Activated CD4-positive, alpha-beta T cell treated with anti-CD3 and anti-CD28 coated beads, Interleukin-2, amount 50 U/mL, for 4 hours (primary cell): ENCODE measurements around the gene KLF7.

ENCODE experiments used
- DNase-seq, 2 experiments: peaks; one replicate each; pipeline ENCODE4 v3.0.0-alpha.2; 2020

The KLF7 gene

DNA sequence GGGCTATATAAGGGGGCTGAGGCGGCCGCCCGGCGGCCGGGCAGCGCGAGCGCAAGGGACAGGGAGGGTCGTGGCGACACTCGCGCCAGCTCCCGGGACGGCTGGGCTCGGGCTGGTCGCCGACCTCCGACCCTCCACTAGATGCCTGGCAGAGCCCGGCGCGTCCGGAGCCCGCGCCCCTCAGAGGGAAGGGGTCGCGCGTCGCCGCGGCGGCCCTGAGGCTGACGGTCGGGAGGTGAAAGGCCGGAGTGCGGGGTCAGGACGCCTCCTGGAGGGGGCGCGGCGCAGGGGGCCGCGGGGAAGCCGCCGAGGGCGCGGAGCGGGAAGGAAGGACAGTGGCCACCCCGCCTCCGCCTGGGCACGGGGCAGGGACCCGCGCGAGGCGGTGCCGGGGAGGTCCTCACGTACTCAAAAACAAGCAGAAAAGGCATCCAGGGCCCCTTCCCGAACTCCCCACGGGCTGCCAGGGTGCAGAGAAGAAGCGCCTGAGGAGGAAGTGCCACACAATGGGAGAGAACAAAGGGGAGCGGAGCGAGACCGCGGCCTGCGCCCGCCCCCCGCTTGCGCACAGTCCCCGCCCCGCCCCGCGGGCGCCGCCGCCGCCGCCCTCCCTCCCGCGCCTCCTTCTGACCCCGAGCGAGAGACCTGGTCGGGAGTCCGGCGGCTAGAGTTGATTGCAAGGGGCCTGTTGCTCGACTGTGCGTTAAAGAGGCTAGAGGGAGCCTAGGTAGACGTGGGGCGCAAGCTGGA is 776 bp upstream of the KLF7 start:
- DNase-seq, result peak; percentile 47 to 49

DNA sequence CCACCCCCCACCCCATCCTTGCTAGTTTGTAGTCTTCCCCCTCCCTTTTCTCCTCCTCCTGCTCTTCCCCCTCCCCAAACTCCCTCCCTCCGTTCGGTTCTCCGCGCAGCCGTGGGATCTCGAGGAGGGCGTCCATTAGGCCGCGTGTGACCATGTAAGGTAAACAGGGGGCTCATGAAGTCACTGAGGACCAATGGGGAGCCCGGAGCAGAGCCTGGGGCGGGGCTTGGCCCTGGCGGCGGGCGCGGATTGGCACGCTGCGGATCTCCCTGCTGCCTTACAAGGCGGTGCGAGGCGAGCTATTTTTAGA is 246 bp upstream of the KLF7 start:
- DNase-seq, result peak; percentile 93

DNA sequence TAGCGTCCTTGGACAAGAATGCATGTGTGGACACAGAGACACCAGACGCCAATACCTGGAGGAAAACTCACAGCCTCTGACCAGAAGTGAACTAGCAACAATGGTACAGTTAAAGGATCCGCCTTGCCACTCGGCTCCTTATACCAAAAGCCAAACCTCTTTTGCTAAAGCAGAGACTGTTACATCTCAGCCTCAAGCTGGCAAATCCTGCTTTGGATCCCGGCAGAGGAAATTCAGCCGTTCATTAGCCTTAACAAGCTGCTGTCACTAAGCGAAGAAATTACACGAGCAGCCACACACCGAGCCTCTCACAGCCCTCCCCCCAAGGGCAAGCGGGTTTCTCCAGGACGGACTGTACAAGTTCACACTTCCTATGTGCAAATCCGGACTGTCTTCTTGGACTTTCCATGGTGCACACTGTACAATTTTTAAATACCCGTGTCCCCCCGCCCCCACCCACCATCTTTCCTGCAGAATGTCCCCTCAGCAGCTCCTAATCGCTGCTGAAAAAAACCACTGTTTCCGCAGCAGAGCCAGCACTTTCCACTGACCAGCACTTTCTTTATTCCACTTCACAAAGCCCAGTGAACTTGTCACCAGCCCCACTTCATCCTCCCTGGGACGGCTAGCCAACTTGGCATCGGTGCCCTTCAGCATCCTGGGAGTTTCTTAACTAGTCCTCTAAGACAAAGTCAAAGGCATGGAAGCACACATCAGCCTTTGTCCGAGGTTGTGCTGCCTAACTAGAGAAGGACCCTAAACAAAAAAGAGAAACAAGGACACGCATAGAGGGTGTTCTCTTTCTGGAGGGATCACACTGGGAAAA is 1.5 kb downstream of the KLF7 start:
- DNase-seq, result no peak

DNA sequence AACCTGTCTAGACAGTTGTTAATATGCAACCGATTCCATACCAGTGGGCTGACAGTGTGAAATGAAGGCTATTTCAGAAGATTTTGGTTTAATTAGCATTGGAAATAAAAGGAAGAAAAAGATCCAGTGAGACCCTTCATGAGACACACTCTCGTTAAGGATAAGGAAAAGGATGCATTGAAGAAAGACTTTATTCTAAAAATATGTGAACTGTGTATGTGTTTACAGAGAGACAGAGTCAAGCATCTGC is 2.1 kb downstream of the KLF7 start:
- DNase-seq, result no peak

DNA sequence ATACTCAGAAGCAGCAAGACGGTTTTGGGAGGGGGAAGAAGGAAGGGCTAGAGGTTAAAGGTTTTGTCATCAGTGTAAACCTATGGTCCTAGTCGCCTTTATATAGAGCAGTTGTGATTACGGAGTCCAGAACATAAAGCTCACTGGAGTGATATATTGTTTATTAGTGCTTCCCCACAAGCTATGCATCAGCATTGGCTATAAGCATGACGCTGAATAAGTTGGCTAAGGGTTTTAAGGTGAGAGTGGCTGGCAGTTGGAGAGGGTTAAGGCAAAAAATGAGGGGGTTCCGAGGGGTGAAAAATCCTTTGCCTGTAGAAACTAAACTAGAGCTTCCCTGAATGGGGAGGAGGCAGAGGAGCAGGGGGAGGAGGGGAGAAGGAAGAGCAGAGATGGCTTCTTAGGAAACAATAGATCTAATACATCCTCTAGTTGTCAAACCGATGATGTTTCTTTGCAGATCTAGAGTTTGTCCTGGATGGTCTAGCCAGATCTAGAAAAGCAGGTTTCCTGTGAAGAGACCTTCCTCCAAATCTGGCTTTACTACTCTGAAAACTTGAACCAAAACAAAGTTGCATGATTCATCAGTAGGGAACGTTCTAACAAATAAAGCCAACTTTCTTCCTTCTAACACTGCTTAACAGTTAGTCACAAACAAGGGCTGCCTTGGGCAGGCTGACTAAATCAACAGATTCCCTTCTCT is 2.5 kb downstream of the KLF7 start:
- DNase-seq, result peak; percentile 36 to 44

DNA sequence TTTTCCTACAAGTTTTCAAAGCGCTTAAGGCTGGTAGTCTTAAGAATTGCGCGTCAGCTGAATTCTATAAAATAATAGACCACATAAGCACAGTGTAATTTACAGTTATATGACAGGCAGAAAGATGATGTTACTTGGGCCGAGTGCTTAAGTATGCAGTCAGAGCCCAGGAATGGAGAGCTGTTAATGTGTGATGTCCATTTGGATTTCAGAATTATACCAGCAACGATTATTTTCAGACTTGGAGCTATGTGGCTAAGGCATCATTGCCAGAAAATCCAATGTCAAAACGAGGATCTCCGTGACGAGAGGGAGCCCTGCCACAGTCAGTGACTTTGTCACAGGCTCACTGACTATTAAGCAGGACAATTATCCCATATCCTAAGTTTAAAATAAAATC is 3.4 kb downstream of the KLF7 start:
- DNase-seq, result no peak

DNA sequence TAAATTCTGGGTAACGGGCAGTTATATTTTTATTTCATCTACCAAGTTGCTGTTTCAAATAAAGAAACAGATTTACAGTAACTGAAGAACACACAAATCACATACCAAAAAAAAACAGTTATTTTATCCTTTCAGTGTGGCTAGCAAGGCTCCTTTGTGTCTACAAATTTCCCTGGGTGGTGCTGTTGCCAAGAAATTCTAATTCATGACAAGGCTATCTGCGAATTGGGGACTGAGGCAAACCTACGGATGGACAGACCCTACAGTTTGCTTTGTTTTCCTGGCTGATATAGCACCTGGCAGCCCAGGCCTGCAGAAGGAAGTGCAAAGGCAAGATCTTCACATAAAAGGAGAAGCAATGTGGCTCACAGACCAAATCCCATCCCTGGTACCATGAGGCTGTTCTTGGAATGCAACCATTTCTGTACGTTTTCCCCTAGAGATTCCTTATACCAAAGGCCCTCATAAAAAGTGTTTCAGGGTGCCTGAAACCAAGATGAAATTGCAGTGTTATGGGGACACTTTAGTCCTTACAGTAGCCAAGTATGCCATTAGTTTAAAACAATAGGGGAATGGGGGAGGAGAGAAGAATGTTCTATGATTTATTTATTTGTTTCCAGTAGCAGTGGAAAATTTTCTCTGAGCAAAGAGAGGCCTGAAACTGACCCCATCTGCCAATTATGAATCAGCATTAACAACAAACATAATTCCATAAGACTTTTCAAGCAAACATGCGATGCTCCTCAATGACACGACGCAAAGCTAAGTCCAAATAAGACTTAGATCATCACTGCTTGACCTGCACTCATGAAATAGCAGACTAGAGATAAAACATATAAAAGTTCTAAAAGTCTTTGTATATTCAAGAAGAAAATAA is 4.3 kb downstream of the KLF7 start:
- DNase-seq, result no peak

DNA sequence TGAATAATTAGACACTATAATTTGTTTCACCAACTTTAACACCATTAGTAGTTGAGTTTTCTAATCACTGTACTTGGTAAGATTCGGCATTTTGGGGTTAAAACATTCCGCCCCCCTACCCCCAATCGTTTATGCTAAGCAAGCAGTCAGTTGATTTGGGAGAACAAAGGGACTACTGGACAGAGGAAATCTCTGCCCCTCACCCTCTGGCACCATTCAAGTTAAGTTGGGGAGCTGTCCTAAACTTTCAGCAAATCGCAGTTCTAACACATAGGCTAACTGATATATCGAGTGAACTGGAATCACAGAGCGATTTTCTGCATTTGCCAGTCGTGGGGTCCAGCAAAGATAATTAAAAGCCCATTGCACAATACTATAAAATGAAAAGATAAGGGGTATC is 5.6 kb downstream of the KLF7 start:
- no peak for DNase-seq

DNA sequence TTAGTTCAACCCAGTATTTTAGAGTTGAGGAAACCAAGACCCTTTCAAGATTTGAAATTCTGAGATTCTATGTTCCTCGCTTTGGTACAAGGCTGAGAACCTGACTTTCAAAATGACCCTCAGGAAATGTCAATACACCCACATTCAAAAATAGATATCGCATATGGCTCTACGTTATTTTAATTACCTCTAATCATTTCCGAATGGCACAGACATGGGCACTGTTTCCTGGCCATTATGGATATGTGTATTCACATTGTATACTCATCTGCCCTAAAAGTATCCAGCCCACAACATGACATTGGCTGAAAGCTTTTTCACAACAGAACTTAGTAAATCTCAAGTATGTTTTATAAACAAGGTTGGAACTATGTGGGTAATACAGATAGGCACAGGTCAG is 6.7 kb downstream of the KLF7 start:
- DNase-seq, result no peak

DNA sequence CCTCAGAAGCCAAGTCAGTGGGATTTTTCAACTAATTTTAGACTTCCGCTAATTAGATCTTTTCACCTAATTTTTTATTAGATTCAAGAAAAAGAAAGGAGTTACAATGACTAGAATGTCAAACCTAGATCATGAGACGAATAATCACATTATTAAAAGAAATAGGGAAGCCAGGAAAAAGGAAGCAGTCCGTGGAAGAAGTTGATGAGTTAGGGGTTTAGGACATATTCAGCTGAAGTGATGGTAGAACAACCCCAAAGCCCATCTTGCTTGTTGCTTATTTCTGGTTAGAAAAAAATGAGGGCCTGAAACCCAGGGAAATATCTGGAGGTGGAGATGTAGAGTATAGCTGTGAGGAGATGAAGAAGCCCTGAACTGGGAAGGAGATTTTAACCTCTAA is 8.0 kb downstream of the KLF7 start:
- DNase-seq, result no peak

DNA sequence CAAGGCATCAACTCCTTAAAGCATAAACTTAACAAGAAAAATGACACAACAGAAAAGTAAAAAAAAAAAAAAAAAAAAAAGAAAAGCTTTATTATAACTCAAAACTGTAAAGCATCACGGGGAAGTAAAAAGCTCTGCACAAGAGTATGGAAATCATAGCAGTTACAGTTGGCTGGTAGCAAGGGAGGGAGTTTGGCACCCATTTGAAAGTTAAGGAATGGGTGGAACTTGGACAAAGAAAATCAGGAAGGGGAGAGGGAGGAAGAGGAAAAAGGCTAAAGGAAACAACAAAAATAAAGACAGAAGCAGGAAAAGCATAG is 8.6 kb downstream of the KLF7 start:
- no peak for DNase-seq

DNA sequence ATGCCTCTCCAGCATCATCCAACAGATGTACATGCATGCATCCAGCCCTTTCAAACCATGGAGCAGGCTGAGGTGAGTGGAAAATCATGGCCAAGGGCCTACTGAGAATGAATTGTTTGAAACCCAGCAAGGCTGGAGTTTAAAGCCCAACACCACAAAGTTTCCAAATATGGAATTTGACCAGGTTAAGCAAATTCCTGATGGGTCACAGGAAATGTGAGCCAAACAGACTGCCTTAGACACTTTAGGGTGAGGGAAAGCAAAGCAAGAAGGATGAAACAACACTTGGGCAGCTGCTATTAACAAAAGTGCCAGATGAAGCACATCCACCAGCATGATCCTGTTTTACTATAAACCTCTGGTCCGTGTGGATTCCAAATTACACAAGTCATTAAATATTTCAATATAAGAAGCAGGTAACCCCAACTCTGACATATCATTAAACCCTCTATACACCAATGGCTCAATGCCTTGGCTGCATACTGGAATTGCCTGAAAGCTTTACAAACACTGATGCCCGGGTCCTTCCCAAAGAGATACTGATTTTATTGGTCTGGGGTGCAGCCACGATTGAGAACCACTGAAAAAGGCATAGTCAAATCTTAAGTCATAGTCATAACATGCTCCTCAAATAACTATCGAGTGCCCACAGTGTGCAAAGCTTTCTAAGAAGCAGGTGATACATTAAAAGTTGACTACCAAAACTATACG is 9.1 kb downstream of the KLF7 start:
- DNase-seq, result no peak

DNA sequence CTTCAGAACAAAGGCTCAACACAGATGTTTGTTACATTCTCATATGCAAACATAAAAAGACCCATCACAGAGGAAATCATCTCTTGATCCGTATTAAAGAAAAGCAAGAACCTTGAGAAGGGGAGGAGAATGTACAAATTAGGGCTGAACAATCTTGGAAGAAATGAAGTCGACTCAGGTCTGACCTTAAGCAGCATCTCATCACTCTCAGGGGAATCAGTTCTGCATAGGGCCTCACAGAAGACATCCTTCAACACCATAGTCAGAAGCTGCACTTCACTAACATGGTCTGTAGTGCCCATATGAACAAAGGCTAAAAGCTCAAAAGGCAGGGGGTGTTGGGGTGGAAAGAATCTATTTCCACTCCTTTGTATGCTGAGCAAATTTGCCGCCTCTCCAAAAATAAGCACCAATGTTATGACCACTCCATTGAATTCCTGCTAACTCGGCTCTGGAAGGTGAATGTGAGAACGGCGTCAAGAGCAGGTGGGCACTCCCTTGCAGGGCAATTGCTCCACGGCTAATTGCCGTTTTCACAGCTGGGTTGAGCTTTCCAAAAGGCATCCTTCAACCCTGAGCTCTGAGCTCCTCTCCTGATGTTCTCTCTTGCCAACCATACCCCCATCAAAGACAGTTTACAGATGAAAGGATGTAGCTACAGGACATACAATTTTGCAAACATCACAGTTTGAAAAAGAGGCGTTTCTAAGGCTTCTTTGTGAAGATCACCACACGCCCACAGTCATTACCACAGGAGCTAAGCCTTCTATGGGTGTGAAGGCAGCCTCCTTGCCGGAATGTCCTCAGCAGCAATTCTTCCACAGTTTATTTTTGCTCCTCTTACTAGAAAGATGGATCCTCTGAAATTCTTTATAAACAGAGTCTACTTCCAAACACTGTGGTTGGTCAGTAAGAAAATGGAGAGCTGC is 10.0 kb downstream of the KLF7 start:
- DNase-seq, result no peak

DNA sequence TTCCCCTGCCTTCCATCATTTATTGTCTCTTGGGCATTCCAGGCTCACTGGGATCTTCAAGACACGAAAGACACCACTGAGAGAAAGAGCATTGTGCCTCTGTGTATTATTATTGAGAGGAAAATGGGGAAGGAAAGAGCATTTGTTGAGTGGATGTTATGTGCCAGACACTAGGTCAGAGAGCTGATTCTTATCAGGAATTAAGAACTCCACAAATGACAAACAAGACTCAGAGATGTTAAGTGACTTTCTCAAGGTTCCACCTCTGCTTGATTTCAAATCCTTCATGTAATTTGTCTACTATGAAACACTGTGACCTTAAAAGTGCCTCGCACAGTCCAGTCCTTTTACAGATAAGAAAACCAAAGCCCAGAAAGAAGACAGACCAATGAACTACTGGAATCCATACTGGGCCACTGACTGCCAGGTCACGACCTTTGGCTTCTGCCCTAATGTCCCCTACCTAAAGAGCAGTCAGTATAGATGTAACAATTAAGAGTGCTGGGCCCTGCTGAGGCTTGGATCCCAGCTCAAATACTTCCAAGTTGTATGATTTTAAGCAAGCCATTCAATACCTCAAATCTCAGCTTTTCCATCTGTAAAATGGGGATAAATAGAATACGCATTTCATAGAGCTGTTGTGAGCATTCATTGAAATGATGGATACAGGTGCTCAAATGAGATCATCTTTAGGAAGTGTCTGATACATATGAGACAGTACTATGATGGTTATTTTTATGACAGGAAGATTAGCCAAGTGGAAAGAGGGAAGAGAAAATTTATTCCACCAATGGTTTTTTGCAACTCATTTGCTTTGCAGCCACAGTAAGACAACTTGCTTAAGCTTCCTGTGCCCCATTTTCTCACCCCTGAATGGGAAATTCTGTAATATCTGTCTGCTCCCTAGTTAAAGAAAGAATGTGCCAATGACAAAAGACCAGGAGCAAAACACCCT is 10.9 kb downstream of the KLF7 start:
- DNase-seq, result no peak

DNA sequence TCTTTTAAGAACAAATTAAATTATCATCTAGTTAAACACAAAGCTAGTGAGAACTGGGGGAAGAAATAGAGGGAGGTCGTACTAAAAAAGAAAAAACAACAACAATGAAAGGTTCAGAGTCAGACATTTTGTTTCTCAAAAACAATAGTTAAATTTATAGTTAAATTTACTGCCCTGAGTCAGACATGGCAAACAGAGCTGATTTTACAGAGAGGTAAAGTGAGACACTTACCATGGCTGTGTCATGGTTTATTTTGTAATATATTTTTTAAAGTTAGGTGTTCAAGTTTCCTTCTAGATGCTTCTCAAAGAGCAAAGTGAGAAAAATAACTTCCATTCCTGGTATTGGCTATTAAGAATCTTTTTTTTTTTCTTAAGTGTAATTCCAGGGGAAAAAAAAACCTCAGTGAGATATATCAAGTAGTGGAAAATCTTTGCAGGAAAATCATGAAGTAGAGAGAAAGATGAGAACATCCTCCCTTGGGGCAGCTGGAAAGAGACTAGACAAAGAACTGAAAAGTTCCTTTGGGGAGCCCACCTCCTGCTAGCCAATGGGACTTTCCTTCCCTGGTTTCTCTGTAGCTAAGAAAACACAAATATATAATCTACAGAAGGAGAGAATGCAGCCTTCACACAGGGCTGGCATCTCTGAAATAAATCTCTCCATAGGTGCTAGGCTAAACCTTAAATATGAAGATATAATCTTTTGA is 12.3 kb downstream of the KLF7 start:
- no peak for DNase-seq

DNA sequence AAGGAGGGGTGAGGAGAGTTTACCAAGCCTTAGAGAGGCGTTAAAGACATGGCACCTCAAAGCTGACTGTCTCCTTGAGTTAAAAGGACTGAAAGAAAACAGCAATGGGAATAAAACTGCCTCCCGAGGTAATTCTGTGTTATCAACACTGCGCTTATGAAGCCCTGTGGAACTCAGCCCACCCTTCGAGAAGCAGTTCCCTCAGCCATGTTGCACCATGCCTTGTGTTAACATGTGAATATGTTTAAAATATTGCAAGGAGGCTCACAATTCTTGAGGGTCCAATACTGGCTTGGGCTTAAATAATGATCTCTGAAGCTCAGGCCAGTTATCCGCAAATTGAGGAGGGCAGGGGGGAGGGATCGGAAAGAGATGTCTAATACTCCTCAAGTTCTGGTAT is 14.7 kb downstream of the KLF7 start:
- no peak for DNase-seq

DNA sequence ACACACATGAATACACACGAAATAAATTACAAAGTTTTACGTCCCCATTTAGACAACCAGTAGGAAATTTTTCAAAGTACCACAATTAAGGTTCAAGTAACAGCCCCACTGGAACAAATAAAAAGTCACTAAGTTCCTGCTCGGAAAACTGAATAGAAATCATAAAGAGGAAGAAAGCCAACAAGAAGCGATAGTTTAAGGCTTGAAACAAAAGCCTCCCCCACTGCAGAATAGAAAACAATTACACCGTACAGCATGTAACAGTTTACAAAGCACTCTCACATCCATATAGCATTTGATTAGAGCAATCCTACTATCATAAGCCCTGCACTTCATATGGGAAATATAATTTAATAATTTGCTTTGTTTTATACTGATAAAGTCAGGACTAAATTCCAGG is 15.5 kb downstream of the KLF7 start:
- no peak for DNase-seq

DNA sequence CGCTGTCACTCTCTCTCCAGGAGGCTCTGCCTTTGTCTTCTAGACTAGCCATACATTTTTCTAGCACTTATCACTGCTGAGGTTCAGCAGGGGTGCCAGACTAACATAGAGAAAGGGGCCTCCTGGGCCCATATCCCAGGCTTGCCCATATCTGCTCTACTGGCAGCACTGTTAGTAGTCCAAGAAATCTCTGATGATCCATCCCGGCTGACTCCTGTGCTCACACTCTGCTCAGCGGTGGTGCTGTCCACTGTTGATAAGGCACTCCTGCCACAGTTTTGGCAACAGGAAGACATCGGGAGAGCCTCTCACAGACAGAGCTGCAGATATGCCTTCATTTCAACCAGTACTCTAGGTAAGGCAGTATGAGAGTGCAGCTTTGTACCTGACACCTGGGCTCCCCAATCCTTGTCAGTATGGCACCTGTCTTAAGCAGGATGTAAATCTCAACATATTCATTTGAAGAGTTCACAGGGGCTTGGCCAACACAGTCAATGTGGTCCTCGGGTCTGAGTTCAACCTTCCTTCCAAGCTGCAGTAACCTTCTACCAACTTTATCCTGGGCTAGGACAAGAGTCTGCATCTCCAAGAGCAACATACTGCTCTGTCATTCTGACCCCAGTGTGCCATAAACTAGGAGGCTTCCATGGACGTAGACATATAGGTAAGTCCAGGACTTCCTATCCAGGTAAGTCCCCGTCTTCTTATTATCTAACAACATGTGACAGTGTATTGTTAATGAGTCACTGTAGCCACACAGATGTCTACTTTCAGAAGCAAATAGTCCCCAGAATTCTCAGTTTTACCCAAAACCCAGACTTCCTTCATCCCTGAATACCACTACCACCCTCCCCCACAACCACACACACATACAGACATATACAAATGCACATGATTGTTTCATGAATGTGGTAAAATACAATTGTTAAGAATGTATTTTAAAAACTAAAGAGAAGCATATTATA is 16.2 kb downstream of the KLF7 start:
- no peak for DNase-seq

DNA sequence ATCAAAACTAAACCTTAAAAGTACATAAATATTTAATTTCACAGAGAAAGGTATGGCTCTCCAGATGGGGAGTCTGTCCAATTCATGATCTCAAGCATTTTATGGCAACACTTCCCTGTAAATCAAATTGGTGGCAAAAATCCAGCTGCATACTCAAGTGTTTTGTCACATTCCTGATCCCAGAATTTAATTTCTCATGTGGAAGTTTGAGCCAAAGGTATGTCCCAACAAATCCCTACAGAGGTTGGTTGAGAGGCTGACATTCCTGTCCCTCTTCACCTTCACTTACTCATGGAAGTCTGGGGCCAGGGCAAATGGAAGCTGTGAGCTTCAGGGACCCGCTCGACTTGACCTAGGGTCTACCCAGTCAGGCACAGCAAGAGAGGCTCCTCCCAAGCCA is 17.7 kb downstream of the KLF7 start:
- DNase-seq, result no peak
